ENCODE data around the gene ACSBG1.

ACSBG1 gene

DNA sequence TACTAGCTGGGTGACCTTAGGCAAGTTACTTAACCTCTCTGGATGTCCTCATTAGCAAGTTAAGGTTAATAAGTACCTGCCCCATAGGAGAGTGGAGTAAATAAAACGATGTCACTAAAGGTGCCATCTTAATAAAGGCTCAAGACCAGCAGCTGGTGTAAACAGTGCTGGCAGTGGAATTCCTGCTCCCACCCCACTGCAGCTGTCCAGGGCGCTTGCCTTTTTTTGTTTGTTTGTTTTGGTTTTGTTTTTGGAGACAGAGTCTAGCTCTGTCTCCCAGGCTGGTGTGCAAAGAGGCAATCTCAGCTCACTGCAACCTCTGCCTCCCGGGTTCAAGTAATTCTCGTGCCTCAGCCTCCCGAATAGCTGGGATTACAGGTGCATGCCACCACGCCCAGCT lies 56.3 kb downstream of the ACSBG1 start:
- no peak overlapping the region for H3K4me3 ChIP-seq (ENCODE audit: low read depth, low read length)
- no peak for DNase-seq (ENCODE audit: low read depth)
- TF ChIP-seq, protein P1, sequence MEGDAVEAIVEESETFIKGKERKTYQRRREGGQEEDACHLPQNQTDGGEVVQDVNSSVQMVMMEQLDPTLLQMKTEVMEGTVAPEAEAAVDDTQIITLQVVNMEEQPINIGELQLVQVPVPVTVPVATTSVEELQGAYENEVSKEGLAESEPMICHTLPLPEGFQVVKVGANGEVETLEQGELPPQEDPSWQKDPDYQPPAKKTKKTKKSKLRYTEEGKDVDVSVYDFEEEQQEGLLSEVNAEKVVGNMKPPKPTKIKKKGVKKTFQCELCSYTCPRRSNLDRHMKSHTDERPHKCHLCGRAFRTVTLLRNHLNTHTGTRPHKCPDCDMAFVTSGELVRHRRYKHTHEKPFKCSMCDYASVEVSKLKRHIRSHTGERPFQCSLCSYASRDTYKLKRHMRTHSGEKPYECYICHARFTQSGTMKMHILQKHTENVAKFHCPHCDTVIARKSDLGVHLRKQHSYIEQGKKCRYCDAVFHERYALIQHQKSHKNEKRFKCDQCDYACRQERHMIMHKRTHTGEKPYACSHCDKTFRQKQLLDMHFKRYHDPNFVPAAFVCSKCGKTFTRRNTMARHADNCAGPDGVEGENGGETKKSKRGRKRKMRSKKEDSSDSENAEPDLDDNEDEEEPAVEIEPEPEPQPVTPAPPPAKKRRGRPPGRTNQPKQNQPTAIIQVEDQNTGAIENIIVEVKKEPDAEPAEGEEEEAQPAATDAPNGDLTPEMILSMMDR (IDR thresholded peaks at IDR 0.05; ENCODE audit: low read depth, low read length, missing control alignments) = no peak

DNA sequence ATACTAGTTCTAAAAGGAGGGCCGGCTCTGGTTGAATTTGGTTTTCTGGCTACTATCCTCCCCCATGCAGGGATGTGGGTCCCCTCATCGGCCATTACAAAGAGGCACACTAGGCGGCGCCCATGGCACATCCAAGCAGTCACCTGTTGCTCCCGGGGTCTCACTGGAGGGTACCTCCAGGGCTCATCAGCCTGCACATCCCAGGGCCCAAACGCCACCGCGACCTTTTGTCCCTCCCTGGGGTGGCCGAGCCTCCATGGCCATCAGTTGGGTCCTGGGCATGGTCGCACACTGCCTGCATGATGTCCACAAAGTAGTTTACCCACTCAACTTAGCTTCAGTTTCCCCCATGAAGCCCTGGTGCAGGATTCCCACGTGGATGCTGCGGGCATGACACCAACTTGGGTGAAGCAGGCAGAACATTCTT lies 56.9 kb downstream of the ACSBG1 start:
- no peak overlapping the region for H3K4me3 ChIP-seq (ENCODE audit: low read depth, low read length)
- no peak for DNase-seq (ENCODE audit: low read depth)
- TF ChIP-seq, protein P1 (IDR thresholded peaks at IDR 0.05; ENCODE audit: low read depth, low read length, missing control alignments) = peak; percentile 83

DNA sequence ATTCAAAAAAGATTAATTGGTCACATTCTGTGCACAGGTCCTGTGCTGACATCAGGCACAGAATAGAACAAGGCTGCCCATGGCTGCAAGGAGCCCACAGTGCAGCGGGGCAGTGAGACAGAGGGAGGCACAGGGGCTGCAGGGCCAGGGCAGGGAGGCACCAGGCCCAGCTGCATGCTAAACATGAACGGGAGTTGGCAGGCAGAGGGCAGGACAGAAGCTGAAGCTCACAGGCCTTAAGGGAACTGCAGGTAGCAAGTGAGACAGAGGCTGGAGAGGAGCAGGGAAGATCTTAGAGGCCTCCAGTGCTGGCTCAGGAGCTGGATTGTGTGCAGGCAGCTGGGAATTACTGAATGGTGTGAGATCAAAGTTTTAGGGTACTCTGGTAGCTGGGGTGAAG lies 59.0 kb downstream of the ACSBG1 start:
- no peak for DNase-seq (ENCODE audit: low read depth)
- no peak overlapping the region for H3K4me3 ChIP-seq (ENCODE audit: low read depth, low read length)
- TF ChIP-seq, protein P1 (IDR thresholded peaks at IDR 0.05; ENCODE audit: low read depth, low read length, missing control alignments) = no peak

DNA sequence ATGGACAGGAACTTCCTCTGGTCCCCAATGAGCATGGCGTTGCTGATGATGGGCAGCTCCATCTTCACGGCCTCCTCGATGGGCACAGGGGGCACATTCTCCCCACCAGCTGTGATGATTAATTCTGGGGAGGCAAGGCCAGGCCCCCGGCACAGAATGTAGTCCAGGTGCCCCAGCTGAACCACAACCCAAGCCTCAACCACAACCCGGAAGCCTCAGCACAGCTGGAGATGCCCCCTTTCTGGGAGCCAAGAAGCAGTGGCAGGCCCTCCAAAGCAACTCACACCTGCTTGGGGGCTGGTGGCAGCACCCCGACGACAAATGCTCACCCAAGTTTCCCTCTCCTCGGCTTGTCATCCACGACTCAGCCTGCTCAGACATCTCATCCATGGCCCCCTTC lies 60.0 kb downstream of the ACSBG1 start:
- DNase-seq (ENCODE audit: low read depth) = no peak
- TF ChIP-seq, protein P1 (IDR thresholded peaks at IDR 0.05; ENCODE audit: low read depth, low read length, missing control alignments) = no peak
- no peak overlapping the region for H3K4me3 ChIP-seq (ENCODE audit: low read depth, low read length)

DNA sequence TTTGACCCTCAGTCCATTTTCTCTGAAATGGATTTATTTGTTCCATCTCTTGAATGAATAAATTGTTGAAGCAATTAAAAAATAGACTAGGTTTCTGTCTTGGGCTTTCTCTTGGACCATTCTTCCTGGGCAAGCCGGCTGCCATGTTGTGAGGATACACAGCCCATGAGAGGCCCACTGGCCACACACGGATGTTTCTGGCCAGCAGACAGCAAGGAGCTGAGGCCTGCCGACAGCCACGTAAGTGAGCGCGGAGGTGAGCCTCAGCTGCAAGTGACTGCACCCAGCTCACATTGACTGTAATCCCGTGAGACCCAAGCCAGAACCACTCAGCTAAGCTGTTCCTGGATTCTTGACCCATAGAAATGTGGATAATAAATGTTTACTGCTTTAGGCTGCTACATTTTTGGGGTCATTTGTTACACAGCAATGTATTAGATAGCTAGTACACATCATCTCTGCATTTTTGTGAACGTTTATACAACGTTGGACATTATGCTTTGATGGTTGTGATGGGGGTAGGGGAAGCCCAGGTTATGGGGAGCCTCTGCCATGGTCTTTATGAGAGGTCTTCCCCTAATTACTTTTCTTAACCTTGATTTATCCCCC lies 62.4 kb downstream of the ACSBG1 start:
- no peak for DNase-seq (ENCODE audit: low read depth)
- TF ChIP-seq, protein P1 (IDR thresholded peaks at IDR 0.05; ENCODE audit: low read depth, low read length, missing control alignments) = no peak

DNA sequence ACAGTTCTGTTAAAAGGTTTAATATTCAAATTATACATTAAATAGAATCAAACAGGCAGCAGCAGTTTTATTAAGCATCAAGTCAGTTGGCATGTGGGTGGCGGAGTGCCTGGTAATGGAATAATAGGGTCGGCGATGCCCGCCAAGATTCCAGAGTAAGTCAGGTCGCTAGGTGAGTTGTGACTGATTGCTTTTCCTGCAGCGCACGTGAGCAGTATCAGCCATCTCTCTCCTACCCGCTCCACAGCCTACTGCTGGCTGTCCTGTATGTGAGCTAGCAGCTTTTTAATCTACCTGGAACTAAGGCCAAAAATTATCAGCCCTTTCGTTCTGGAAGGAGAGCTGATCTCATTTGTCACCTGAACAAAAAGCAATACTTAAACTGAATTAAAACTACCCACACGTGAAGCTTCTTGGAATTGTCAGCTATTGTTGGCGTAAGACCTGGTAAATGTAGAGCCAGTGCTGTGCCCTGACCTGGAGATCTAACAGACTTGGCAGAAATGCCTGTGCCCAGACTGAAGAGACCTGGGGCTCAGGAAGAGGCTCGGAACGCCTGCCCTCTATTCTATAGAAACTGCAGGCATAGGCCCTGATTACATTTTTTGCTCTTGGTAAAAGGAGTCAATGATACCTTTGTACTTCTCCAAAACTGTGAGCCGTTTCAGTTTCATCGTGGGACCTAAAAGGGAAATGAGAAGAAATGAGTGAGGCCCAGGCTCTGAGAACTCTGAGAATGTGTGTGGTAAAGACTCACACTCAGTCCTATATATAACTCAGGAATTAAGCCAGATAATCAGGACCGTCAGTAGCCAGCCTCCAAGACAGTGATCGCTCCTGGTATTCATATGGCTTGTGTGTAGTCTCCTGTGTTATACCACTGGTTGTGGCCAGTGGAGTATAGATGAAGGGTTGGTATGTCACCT lies 63.3 kb downstream of the ACSBG1 start:
- TF ChIP-seq, protein P1 (IDR thresholded peaks at IDR 0.05; ENCODE audit: low read depth, low read length, missing control alignments) = no peak
- DNase-seq (ENCODE audit: low read depth) = peak; percentile 80
- H3K4me3 ChIP-seq (ENCODE audit: low read depth, low read length) = no peak overlapping the region

More for the DNA sequence above, 62.4 kb downstream of the ACSBG1 start:
- no peak overlapping the region for H3K4me3 ChIP-seq (ENCODE audit: low read depth, low read length)

Data from GM12864 (cell line).